Mucosa of gallbladder (tissue), 1 donor: Measurements from ENCODE around the gene PRR13. TPM values are rescaled to one million over a fixed set of nuclear protein-coding genes. Genes with fewer than 3 reads are reported as not detected.
A peak's percentile ranks its signal among the peaks of the same experiment; 100 is the strongest.
"Not testable (repeated sequence)": the region's sequence is repeated elsewhere in the genome, so short reads cannot be mapped to it uniquely, and the experiment has no call there.

Experiments used
- DNase-seq: peaks from one replicate; pipeline ENCODE4 v3.0.0-alpha.2; 2020; ENCODE audit warnings: low spot score
- total RNA-seq: library from RNA; stranded (reverse); gene quantifications from one replicate; pipeline ENCODE4 v1.2.1, GENCODE V29; 2021
- donor health status: DM: no; HTN: no; CAD: no.

PRR13 gene
- total RNA-seq = 326 TPM

GRCh38 chr12:53441040-53441833, at the start of gene PRR13:
TSS of gene PRR13 (plus strand) at chr12:53441734. CDS start at chr12:53442715, 981 bp downstream.
- DNase-seq = peak; percentile 100

GRCh38 chr12:53399896-53400295, 41.6 kb upstream of the PRR13 start:
- DNase-seq = no peak

GRCh38 chr12:53402351-53402750, 39.2 kb upstream of the PRR13 start:
- DNase-seq = not testable (repeated sequence)

- no peak for DNase-seq
Measured at GRCh38 chr12:53402871-53403270, 38.7 kb upstream of the PRR13 start.

GRCh38 chr12:53410951-53411350, 30.6 kb upstream of the PRR13 start:
- no peak for DNase-seq

GRCh38 chr12:53413485-53414204, 27.9 kb upstream of the PRR13 start:
- no peak for DNase-seq

- DNase-seq = peak; percentile 15
Measured at GRCh38 chr12:53414756-53415417, 26.6 kb upstream of the PRR13 start.

GRCh38 chr12:53415752-53416389, 25.7 kb upstream of the PRR13 start:
- not testable (repeated sequence) for DNase-seq

GRCh38 chr12:53417291-53417816, 24.2 kb upstream of the PRR13 start:
- not testable (repeated sequence) for DNase-seq

- no peak for DNase-seq
Measured at GRCh38 chr12:53418221-53418620, 23.3 kb upstream of the PRR13 start.

GRCh38 chr12:53419756-53420155, 21.8 kb upstream of the PRR13 start:
- DNase-seq = no peak

- DNase-seq = not testable (repeated sequence)
Measured at GRCh38 chr12:53422247-53422646, 19.3 kb upstream of the PRR13 start.

- no peak for DNase-seq
Measured at GRCh38 chr12:53423597-53423996, 17.9 kb upstream of the PRR13 start, which contains the start of gene AMHR2. TSS of gene AMHR2 (plus strand) at chr12:53423855. CDS start at chr12:53423935, 80 bp downstream.

GRCh38 chr12:53424626-53425514, 16.7 kb upstream of the PRR13 start:
- DNase-seq = no peak

GRCh38 chr12:53425515-53426150, 15.9 kb upstream of the PRR13 start:
- DNase-seq = no peak

- no peak for DNase-seq
Measured at GRCh38 chr12:53427905-53428594, 13.5 kb upstream of the PRR13 start.

GRCh38 chr12:53428741-53429140, 12.8 kb upstream of the PRR13 start:
- DNase-seq = no peak

- no peak for DNase-seq
Measured at GRCh38 chr12:53430116-53430515, 11.4 kb upstream of the PRR13 start.

- no peak for DNase-seq
Measured at GRCh38 chr12:53431187-53431586, 10.3 kb upstream of the PRR13 start.
